HG02981 (cell line): ENCODE results near the gene THSD8.

Source experiments
- ATAC-seq: cut with Tn5 transposase; IDR thresholded peaks from one replicate; pipeline ENCODE4 v1.9.1; 2021; ENCODE audit warnings: mild to moderate bottlenecking, moderate library complexity; ENCODE audit not compliant: unreplicated experiment

Gene THSD8

GRCh38 chr19:12779162-12779993 lies 22.5 kb upstream of the THSD8 start:
- no peak for ATAC-seq

- peak; percentile 17 for ATAC-seq
These were observed 19.8 kb upstream of the THSD8 start for GRCh38 chr19:12782174-12782423.

- ATAC-seq = peak; percentile 36
These were observed 19.2 kb upstream of the THSD8 start for GRCh38 chr19:12782424-12783290.

GRCh38 chr19:12783291-12783848 lies 18.5 kb upstream of the THSD8 start:
- ATAC-seq = no peak

GRCh38 chr19:12783849-12784393 lies 17.9 kb upstream of the THSD8 start:
- no peak for ATAC-seq

GRCh38 chr19:12784394-12784870 lies 17.4 kb upstream of the THSD8 start:
- no peak for ATAC-seq

- ATAC-seq = no peak
These were observed 16.9 kb upstream of the THSD8 start for GRCh38 chr19:12784871-12785430.

GRCh38 chr19:12785431-12786031 lies 16.3 kb upstream of the THSD8 start:
- ATAC-seq = no peak

- ATAC-seq = no peak
These were observed 15.6 kb upstream of the THSD8 start for GRCh38 chr19:12786141-12786870.

- ATAC-seq = no peak
These were observed 14.9 kb upstream of the THSD8 start for GRCh38 chr19:12786952-12787351.

GRCh38 chr19:12787458-12787857 lies 14.4 kb upstream of the THSD8 start:
- ATAC-seq = no peak

- no peak for ATAC-seq
These were observed 13.7 kb upstream of the THSD8 start for GRCh38 chr19:12788042-12788681.

- no peak for ATAC-seq
These were observed 13.2 kb upstream of the THSD8 start for GRCh38 chr19:12788682-12789097.

- ATAC-seq = no peak
These were observed 12.6 kb upstream of the THSD8 start for GRCh38 chr19:12789098-12789903.

- ATAC-seq = peak; percentile 40
These were observed 11.8 kb upstream of the THSD8 start for GRCh38 chr19:12789904-12790619.

- ATAC-seq = no peak
These were observed 11.1 kb upstream of the THSD8 start for GRCh38 chr19:12790628-12791344.

- peak; percentile 29 for ATAC-seq
These were observed 10.4 kb upstream of the THSD8 start, which contains the start of gene JUNB for GRCh38 chr19:12791345-12792050. JUNB (plus strand) TSS chr19:12791486; CDS start chr19:12791772, 286 bp downstream.
